RPMI7951 (cell line): ENCODE results near the gene COQ8B. TPM values are rescaled to one million over a fixed set of nuclear protein-coding genes. Genes with fewer than 3 reads are reported as not detected.

Source experiments
- total RNA-seq: library from RNA; depleted of rRNA; stranded (reverse); fragments of >200 nt; shearing (Covaris generic); gene quantifications from 2 replicates; pipeline ENCODE4 v1.2.3, GENCODE V29; 2014; rRNA removed

COQ8B gene
- total RNA-seq, 1 experiment from 2014 or later, result 18.9 TPM

Other genes with a start within 250 kb of the COQ8B start
- gene SPTBN4, start 249.9 kb downstream of the COQ8B start, total RNA-seq, result 0.84 and 2.9 TPM in 2 replicates
- gene SHKBP1, start 140.0 kb downstream of the COQ8B start, total RNA-seq, result 31.0 and 33.3 TPM in 2 replicates
- 21.5 and 22.0 TPM in 2 replicates for gene LTBP4, start 115.5 kb downstream of the COQ8B start, total RNA-seq
- 11.8 and 13.2 TPM in 2 replicates for gene NUMBL, start 26.2 kb downstream of the COQ8B start, total RNA-seq
- 3.9 and 4.1 TPM in 2 replicates for gene ITPKC, start 226 bp upstream of the COQ8B start, total RNA-seq
- 1.3 and 1.5 TPM in 2 replicates for gene ACTMAP, start 33.6 kb upstream of the COQ8B start, total RNA-seq
- 86.5 and 102 TPM in 2 replicates for gene SNRPA, start 34.3 kb upstream of the COQ8B start, total RNA-seq
- gene MIA, start 58.6 kb upstream of the COQ8B start, total RNA-seq, result 8.9 and 12.6 TPM in 2 replicates
- gene RAB4B, start 61.4 kb upstream of the COQ8B start, total RNA-seq, result 19.6 and 23.0 TPM in 2 replicates
- 55.3 and 64.7 TPM in 2 replicates for gene EGLN2, start 82.3 kb upstream of the COQ8B start, total RNA-seq
- gene CYP2A6, start 133.6 kb upstream of the COQ8B start, total RNA-seq, result not detected in 2 replicates
- gene CYP2A7, start 165.3 kb upstream of the COQ8B start, total RNA-seq, result not detected in 2 replicates